IMR-90 (cell line): ENCODE results near the gene TRIM24. TPM values are rescaled to one million over a fixed set of nuclear protein-coding genes. Genes with fewer than 3 reads are reported as not detected.

Experiments used
- microRNA-seq, 2 experiments: library from miRNA; stranded (forward) in 1 of 2; unstranded in 1 of 2; fragments of 10-50 nt in 1 of 2; fragments of <30 nt in 1 of 2; gene quantifications in 1 of 2; microRNA quantifications in 1 of 2; one replicate each; pipeline versions ENCODE3 to v1.1.0; 2013 to 2020; ENCODE audit not compliant: insufficient read depth in 1 of 2, insufficient read length in 1 of 2, unreplicated experiment in 1 of 2
- polyA plus RNA-seq, 3 experiments: library from polyadenylated mRNA; depleted of rRNA; stranded (reverse); fragments of >200 nt; gene quantifications; 2 replicates each; pipeline ENCODE4 v1.2.3, GENCODE V29; 2012; ENCODE audit warnings: low replicate concordance in 1 of 3
- small RNA-seq, 5 experiments: library from RNA; depleted of rRNA; stranded (forward); fragments of <200 nt; gene quantifications; one replicate each; pipeline ENCODE3, GENCODE V24; 2012
- total RNA-seq: library from RNA; depleted of rRNA; stranded (reverse); fragments of >200 nt; gene quantifications from 2 replicates; pipeline ENCODE4 v1.2.3, GENCODE V29; 2012; rRNA removed

TRIM24 gene
- total and polyA plus RNA-seq, 2 of the 4 experiments (the other 2 are of a cell fraction): 4.1 to 5.7 TPM

Small RNA genes lying within 50 kb of the gene (microRNA-seq; reads per million reads assigned to microRNA genes)
- gene RF00561 (ENCODE audit: insufficient read depth, insufficient read length): not detected

Small RNA genes lying within 50 kb of the gene (small RNA-seq; reads per million reads assigned to genes)
- 0 reads per million in 5 experiments for gene RF00561

Other genes with a start within 250 kb of the TRIM24 start
- gene SVOPL, start 241.1 kb downstream of the TRIM24 start, total RNA-seq: not detected in 2 replicates
- gene SVOPL, start 241.1 kb downstream of the TRIM24 start, polyA plus RNA-seq (2012; rRNA removed): not detected in 2 replicates